HL-60 (cell line): ENCODE measurements around the gene STRN3.

Experiments used
- CTCF ChIP-seq: IDR thresholded peaks from one replicate; pipeline ENCODE4 v1.5.1; 2011; ENCODE audit warnings: low read length, control low read depth, inconsistent platforms; ENCODE audit not compliant: insufficient read depth
- GABPA ChIP-seq: IDR thresholded peaks from 2 replicates; pipeline ENCODE4 v1.6.1; 2012; ENCODE audit warnings: low read depth

GRCh38 chr14:30993071-30993470 is 33.1 kb downstream of the STRN3 start:
- TF ChIP-seq CTCF (no peak), GABPA (no peak)
